Smooth muscle cell (in vitro differentiated cells): Measurements from ENCODE around the gene RSPH6A. TPM values are rescaled to one million over a fixed set of nuclear protein-coding genes. Genes with fewer than 3 reads are reported as not detected.

Source experiments
- DNase-seq: peaks from one replicate; lab custom pipeline; 2025; ENCODE audit not compliant: unreplicated experiment; lab: John Stamatoyannopoulos, UW
- H2AFZ ChIP-seq: fragments of 200-600 bp; sonication (generic); 2 replicates; pipeline ENCODE4 v1.6.0; 2016; ENCODE audit warnings: antibody characterized with exemption, low read depth, mild to moderate bottlenecking
- H3F3A ChIP-seq: fragments of 200-600 bp; sonication (generic); 2 replicates; pipeline ENCODE4 v1.6.0; 2017; ENCODE audit warnings: antibody characterized with exemption, low read depth
- H3K27ac ChIP-seq: fragments of 200-600 bp; sonication (generic); 2 replicates; pipeline ENCODE4 v1.5.1; 2016; ENCODE audit warnings: low read depth, mild to moderate bottlenecking
- H3K27me3 ChIP-seq: fragments of 200-600 bp; sonication (generic); 2 replicates; pipeline ENCODE4 v1.6.1; 2016; ENCODE audit warnings: low read depth, mild to moderate bottlenecking
- H3K36me3 ChIP-seq: fragments of 200-600 bp; sonication (generic); 2 replicates; pipeline ENCODE4 v1.5.1; 2016; ENCODE audit warnings: low read depth
- H3K4me1 ChIP-seq: fragments of 200-600 bp; sonication (generic); 2 replicates; pipeline ENCODE4 v1.5.1; 2016; ENCODE audit warnings: low read depth
- H3K4me2 ChIP-seq: fragments of 200-600 bp; sonication (generic); 2 replicates; pipeline ENCODE4 v1.6.0; 2016; ENCODE audit warnings: mild to moderate bottlenecking
- H3K4me3 ChIP-seq: fragments of 200-600 bp; sonication (generic); 2 replicates; pipeline ENCODE4 v1.5.1; 2016; ENCODE audit warnings: mild to moderate bottlenecking
- H3K79me2 ChIP-seq: fragments of 200-600 bp; sonication (generic); 2 replicates; pipeline ENCODE4 v1.6.0; 2016; ENCODE audit warnings: low read depth, mild to moderate bottlenecking
- H3K9ac ChIP-seq: fragments of 200-600 bp; sonication (generic); 2 replicates; pipeline ENCODE4 v1.6.0; 2016; ENCODE audit warnings: low read depth
- H3K9me3 ChIP-seq: fragments of 200-600 bp; sonication (generic); replicated peaks from 2 replicates; pipeline ENCODE4 v1.5.1; 2016; ENCODE audit warnings: low read depth
- H4K20me1 ChIP-seq: fragments of 200-600 bp; sonication (generic); 2 replicates; pipeline ENCODE4 v1.6.0; 2016; ENCODE audit warnings: low read depth
- CTCF ChIP-seq: fragments of 200-600 bp; sonication (generic); IDR thresholded peaks from 2 replicates; pipeline ENCODE4 v1.5.1; 2017; ENCODE audit warnings: borderline replicate concordance, mild to moderate bottlenecking, antibody characterized with exemption; ENCODE audit not compliant: insufficient read depth, poor library complexity, severe bottlenecking
- WGBS: methylation state at CpG from one replicate; pipeline ENCODE4 v1.1.7; 2016; ENCODE audit warnings: low lambda C conversion rate; 5-methylcytosine and 5-hydroxymethylcytosine counted together
- polyA plus RNA-seq: library from polyadenylated mRNA; unstranded; fragments of >200 nt; fragmentation: Nextera tagmentation; extraction: Ambion mirVana; gene quantifications from 2 replicates; pipeline ENCODE4 v1.2.1, GENCODE V29; 2016
- total RNA-seq: library from RNA; depleted of rRNA; stranded (reverse); fragments of >200 nt; gene quantifications from 2 replicates; pipeline ENCODE4 v1.2.3, GENCODE V29; 2014

Gene RSPH6A
- total and polyA plus RNA-seq, 2 experiments from 2014 or later, result 0.15 TPM; not detected in 1

GRCh38 chr19:45778010-45778661 is 37.0 kb downstream of the RSPH6A start:
- Histone ChIP-seq H3K27me3 (no peaks in the 10 kb centered on the region), H3K79me2 (peaks cover 10% of the 10 kb centered on the region), H3K4me1 (peaks cover 18% of the 10 kb centered on the region), H3F3A (peaks cover 24% of the 10 kb centered on the region), H3K27ac (no peak overlapping the region), H3K36me3 (no peaks in the 10 kb centered on the region), H3K9me3 (no peaks in the 10 kb centered on the region), H4K20me1 (peaks cover 49% of the 10 kb centered on the region), H2AFZ (no peak overlapping the region), H3K4me2 (no peak overlapping the region), H3K4me3 (no peak overlapping the region), H3K9ac (no peak overlapping the region)
- no peak for TF ChIP-seq CTCF
- WGBS, result 99% methylated on average over 28 of the region's 28 CpGs
- DNase-seq, result no peak

- no peak for TF ChIP-seq CTCF
- no peaks in the 10 kb centered on the region for H3K27me3 ChIP-seq
Observed at GRCh38 chr19:45777395-45777961, 37.6 kb downstream of the RSPH6A start.

GRCh38 chr19:45774765-45775164 is 40.3 kb downstream of the RSPH6A start:
- 91% methylated on average over 9 of the region's 9 CpGs for whole genome bisulfite sequencing
- peaks cover 32% of the 10 kb centered on the region for H3F3A ChIP-seq
- no peak overlapping the region for H3K27ac ChIP-seq
- H3K27me3 ChIP-seq, result no peaks in the 10 kb centered on the region
- no peak overlapping the region for H3K4me3 ChIP-seq
- TF ChIP-seq CTCF, result peak; percentile 6
- DNase-seq, result no peak
- peaks cover 3% of the 10 kb centered on the region for H3K4me1 ChIP-seq
- H3K4me2 ChIP-seq, result no peak overlapping the region
- H3K9me3 ChIP-seq, result no peaks in the 10 kb centered on the region
- H2AFZ ChIP-seq, result no peak overlapping the region
- H3K9ac ChIP-seq, result no peak overlapping the region
- H4K20me1 ChIP-seq, result peaks cover 37% of the 10 kb centered on the region
- H3K36me3 ChIP-seq, result no peaks in the 10 kb centered on the region
- peaks cover under 1% of the 10 kb centered on the region for H3K79me2 ChIP-seq

More at GRCh38 chr19:45777395-45777961, 37.6 kb downstream of the RSPH6A start:
- Histone ChIP-seq H4K20me1 (peaks cover 47% of the 10 kb centered on the region), H3K79me2 (peaks cover 10% of the 10 kb centered on the region), H3K9me3 (no peaks in the 10 kb centered on the region), H3K4me2 (no peak overlapping the region), H3K36me3 (no peaks in the 10 kb centered on the region), H3K9ac (no peak overlapping the region), H3K4me3 (no peak overlapping the region), H3K4me1 (peaks cover 13% of the 10 kb centered on the region), H3F3A (peaks cover 25% of the 10 kb centered on the region), H2AFZ (no peak overlapping the region), H3K27ac (no peak overlapping the region)
- WGBS, result 99% methylated on average over 34 of the region's 34 CpGs
- no peak for DNase-seq
